Muscle layer of colon (tissue), 2 donors: ENCODE results near the gene ZDHHC4.
"Not testable (repeated sequence)": the region's sequence is repeated elsewhere in the genome, so short reads cannot be mapped to it uniquely, and the experiment has no call there.

ENCODE experiments used
- H3K27ac ChIP-seq: one replicate; pipeline ENCODE4 v1.7.0; 2013; ENCODE audit warnings: low read depth, mild to moderate bottlenecking, low read length, moderate library complexity
- H3K27me3 ChIP-seq, 2 donors: one replicate each; pipeline ENCODE4 v1.7.0; 2013; ENCODE audit warnings: low read length in 2 of 2, mild to moderate bottlenecking in 2 of 2; ENCODE audit not compliant: insufficient read depth in 2 of 2, control insufficient read depth in 1 of 2
- H3K36me3 ChIP-seq: one replicate; pipeline ENCODE4 v1.7.0; 2013; ENCODE audit warnings: mild to moderate bottlenecking, low read length; ENCODE audit not compliant: insufficient read depth
- H3K4me1 ChIP-seq: one replicate; pipeline ENCODE4 v1.7.0; 2013; ENCODE audit warnings: mild to moderate bottlenecking, low read length; ENCODE audit not compliant: insufficient read depth
- H3K4me3 ChIP-seq, 2 donors: one replicate each; pipeline ENCODE4 v1.7.0; 2013; ENCODE audit warnings: low read length in 2 of 2, low read depth in 1 of 2, mild to moderate bottlenecking in 1 of 2, moderate library complexity in 1 of 2
- H3K9ac ChIP-seq: one replicate; pipeline ENCODE4 v1.7.0; 2013; ENCODE audit warnings: low read length
- H3K9me3 ChIP-seq: one replicate; pipeline ENCODE4 v1.7.0; 2013; ENCODE audit warnings: mild to moderate bottlenecking, low read length
- donor health status: abdominal sarcoma.
- donor health status: Adenocarcinoma of cecum.

ZDHHC4 gene

GRCh38 chr7:6565655-6566054 lies 11.6 kb upstream of the ZDHHC4 start:
- Histone ChIP-seq H3K4me3 (no peak overlapping the region), H3K4me1 (no peaks in the 10 kb centered on the region), H3K27ac (no peak overlapping the region), H3K9ac (no peak overlapping the region), H3K36me3 (no peaks in the 10 kb centered on the region), H3K27me3 (no peaks in the 10 kb centered on the region), H3K9me3 (no peaks in the 10 kb centered on the region)

- Histone ChIP-seq H3K4me3 (no peak overlapping the region), H3K27ac (no peak overlapping the region), H3K4me1 (no peaks in the 10 kb centered on the region), H3K9ac (no peak overlapping the region), H3K9me3 (no peaks in the 10 kb centered on the region), H3K36me3 (no peaks in the 10 kb centered on the region), H3K27me3 (no peaks in the 10 kb centered on the region)
These were observed 9.4 kb upstream of the ZDHHC4 start for GRCh38 chr7:6567886-6568285.

- Histone ChIP-seq H3K4me3 (no peak overlapping the region), H3K36me3 (no peaks in the 10 kb centered on the region), H3K27ac (no peak overlapping the region), H3K9me3 (no peaks in the 10 kb centered on the region), H3K9ac (no peak overlapping the region), H3K4me1 (no peaks in the 10 kb centered on the region), H3K27me3 (no peaks in the 10 kb centered on the region)
These were observed 6.0 kb upstream of the ZDHHC4 start for GRCh38 chr7:6571160-6571779.

GRCh38 chr7:6575281-6576023 lies 1.8 kb upstream of the ZDHHC4 start:
- Histone ChIP-seq H3K4me3 (no peak overlapping the region), H3K36me3 (peaks cover 3% of the 10 kb centered on the region), H3K27me3 (no peaks in the 10 kb centered on the region), H3K27ac (no peak overlapping the region), H3K9me3 (no peaks in the 10 kb centered on the region), H3K9ac (no peak overlapping the region), H3K4me1 (peaks cover 4% of the 10 kb centered on the region)

- H3K9me3 ChIP-seq, result no peaks in the 10 kb centered on the region
- H3K27ac ChIP-seq, result no peak overlapping the region
- H3K4me3 ChIP-seq, result peak overlapping the region in 1 of 2 donors; percentile 41
These were observed 1.0 kb upstream of the ZDHHC4 start for GRCh38 chr7:6576024-6576866.

GRCh38 chr7:6576867-6577368 lies 336 bp upstream of the ZDHHC4 start:
- Histone ChIP-seq H3K36me3 (peaks cover 16% of the 10 kb centered on the region), H3K27ac (peak overlapping the region; percentile 91), H3K4me3 (peak overlapping the region; percentile 62 to 87)
- H3K9me3 ChIP-seq, H3K9ac ChIP-seq, H3K4me1 ChIP-seq, H3K27me3 ChIP-seq: not testable (repeated sequence)

More at GRCh38 chr7:6576024-6576866, 1.0 kb upstream of the ZDHHC4 start:
- Histone ChIP-seq H3K27me3 (no peaks in the 10 kb centered on the region), H3K36me3 (peaks cover 10% of the 10 kb centered on the region), H3K9ac (no peak overlapping the region), H3K4me1 (peaks cover 4% of the 10 kb centered on the region)

GRCh38 chr7:6578114-6579084 lies 1.1 kb downstream of the ZDHHC4 start:
- H3K4me3 ChIP-seq, result peak overlapping the region in 1 of 2 donors; percentile 62
- no peak overlapping the region for H3K9ac ChIP-seq
- H3K36me3 ChIP-seq, result peaks cover 31% of the 10 kb centered on the region
- peaks cover 4% of the 10 kb centered on the region for H3K4me1 ChIP-seq
- H3K27ac ChIP-seq, result peak overlapping the region; percentile 91
- no peaks in the 10 kb centered on the region for H3K9me3 ChIP-seq
- H3K27me3 ChIP-seq, result no peaks in the 10 kb centered on the region

- Histone ChIP-seq H3K36me3 (peaks cover 41% of the 10 kb centered on the region), H3K27ac (no peak overlapping the region), H3K4me1 (peaks cover 4% of the 10 kb centered on the region), H3K9me3 (no peaks in the 10 kb centered on the region), H3K9ac (no peak overlapping the region), H3K4me3 (no peak overlapping the region), H3K27me3 (no peaks in the 10 kb centered on the region)
These were observed 2.2 kb downstream of the ZDHHC4 start for GRCh38 chr7:6579446-6579845.

- H3K9me3 ChIP-seq, H3K27me3 ChIP-seq: not testable (repeated sequence)
- H3K36me3 ChIP-seq, result peaks cover 51% of the 10 kb centered on the region
These were observed 8.6 kb downstream of the ZDHHC4 start for GRCh38 chr7:6585746-6586432.

GRCh38 chr7:6588566-6588965 lies 11.3 kb downstream of the ZDHHC4 start:
- no peaks in the 10 kb centered on the region for H3K9me3 ChIP-seq
- H3K27me3 ChIP-seq, result no peaks in the 10 kb centered on the region
- no peak overlapping the region for H3K27ac ChIP-seq
- H3K4me1 ChIP-seq, result peaks cover 8% of the 10 kb centered on the region
- peaks cover 38% of the 10 kb centered on the region for H3K36me3 ChIP-seq
- no peak overlapping the region for H3K4me3 ChIP-seq
- no peak overlapping the region for H3K9ac ChIP-seq

More at GRCh38 chr7:6585746-6586432, 8.6 kb downstream of the ZDHHC4 start:
- not testable (repeated sequence) for H3K27ac ChIP-seq, H3K9ac ChIP-seq, H3K4me3 ChIP-seq, H3K4me1 ChIP-seq
